HCT116 (cell line): ENCODE results near the gene EEF2KMT. TPM values are rescaled to one million over a fixed set of nuclear protein-coding genes. Genes with fewer than 3 reads are reported as not detected.
A peak's percentile ranks its signal among the peaks of the same experiment; 100 is the strongest.

ENCODE experiments used
- ATAC-seq: fragments of 200-7000 bp; cut with Tn5 transposase; 2 replicates; pipeline ENCODE4 v1.9.1; 2020; ENCODE audit warnings: mild to moderate bottlenecking, moderate library complexity
- BruUV-seq: library from RNA; stranded (reverse); fragments of 400-500 nt; replicated peaks from 2 replicates; lab custom pipeline; 2021; lab: Mats Ljungman, UMichigan
- CTCF ChIA-PET: fragments of 300-600 bp; sonication (Branson Sonifier 250); formaldehyde crosslinking; loops from one replicate; lab custom pipeline; 2021; ENCODE audit warnings: antibody characterized with exemption; lab: Charles Lee
- POLR2A ChIA-PET: fragments of 300-600, 350-600 bp; sonication (Branson Sonifier 250); formaldehyde crosslinking; loops from one replicate; lab custom pipeline; 2021; ENCODE audit warnings: antibody characterized with exemption; lab: Charles Lee
- RAD21 ChIA-PET, 2 experiments: fragments of 300-600 bp; sonication (Branson Sonifier 250); formaldehyde crosslinking; loops; one replicate each; lab custom pipeline; 2023; ENCODE audit warnings: low total read pairs in 2 of 2; ENCODE audit not compliant: uncharacterized antibody in 2 of 2, unreplicated experiment in 2 of 2, low non-redundant PET in 1 of 2; lab: Charles Lee
- DNase-seq: peaks from one replicate; pipeline ENCODE4 v3.0.0-alpha.2; 2010; ENCODE audit warnings: low read depth, low spot score
- H2AFZ ChIP-seq: fragments of 200-600 bp; shearing (Covaris generic), sonication (generic); 2 replicates; pipeline ENCODE4 v1.6.1; 2017; ENCODE audit warnings: low read depth, mixed run types, mixed read lengths, antibody characterized with exemption, low read length; ENCODE audit not compliant: poor library complexity, severe bottlenecking
- H3K27ac ChIP-seq: 2 replicates; pipeline ENCODE4 v1.5.1; 2012; ENCODE audit warnings: low read depth, low read length
- H3K27me3 ChIP-seq: fragments of 200-600 bp; sonication (generic); 2 replicates; pipeline ENCODE4 v1.6.1; 2016; ENCODE audit warnings: mixed run types, low read length, mixed read lengths; ENCODE audit not compliant: insufficient read depth
- H3K36me3 ChIP-seq, 2 experiments: fragments of 200-500 bp in 1 of 2; fragments of 200-600 bp in 1 of 2; sonication (Bioruptor generic) in 1 of 2; sonication (generic) in 1 of 2; 2 replicates each; pipeline versions ENCODE4 v1.5.1 to v1.6.1; 2014 to 2016; ENCODE audit warnings: low read length in 2 of 2, inconsistent platforms in 1 of 2, mixed read lengths in 1 of 2, mixed run types in 1 of 2; ENCODE audit not compliant: insufficient read depth in 2 of 2, control insufficient read depth in 1 of 2
- H3K4me1 ChIP-seq, 2 experiments: fragments of 200-600 bp in 1 of 2; sonication (generic) in 1 of 2; 2 replicates each; pipeline versions ENCODE4 v1.5.1 to v1.6.1; 2012 to 2017; ENCODE audit warnings: low read length in 2 of 2, inconsistent platforms in 1 of 2, mild to moderate bottlenecking in 1 of 2, mixed read lengths in 1 of 2, mixed run types in 1 of 2, moderate library complexity in 1 of 2; ENCODE audit not compliant: insufficient read depth in 2 of 2, control insufficient read depth in 1 of 2
- H3K4me2 ChIP-seq: fragments of 200-600 bp; sonication (generic); 2 replicates; pipeline ENCODE4 v1.6.1; 2017; ENCODE audit warnings: mixed run types, low read length, mixed read lengths
- H3K4me3 ChIP-seq, 2 experiments: fragments of 200-600 bp in 1 of 2; sonication (generic) in 1 of 2; replicated peaks in 1 of 2; 2 replicates each; pipeline ENCODE4 v1.5.1; 2011 to 2016; ENCODE audit warnings: low read length in 2 of 2, control low read depth in 1 of 2, low read depth in 1 of 2, mild to moderate bottlenecking in 1 of 2, mixed read lengths in 1 of 2, mixed run types in 1 of 2
- H3K79me2 ChIP-seq: fragments of 200-600 bp; sonication (generic); 2 replicates; pipeline ENCODE4 v1.6.1; 2017; ENCODE audit warnings: mild to moderate bottlenecking, mixed run types, low read length, moderate library complexity, mixed read lengths; ENCODE audit not compliant: insufficient read depth
- H3K9ac ChIP-seq: fragments of 200-600 bp; sonication (generic); 2 replicates; pipeline ENCODE4 v1.6.1; 2016; ENCODE audit warnings: low read length, mixed read lengths
- H3K9me2 ChIP-seq: fragments of 200-600 bp; sonication (generic), shearing (Covaris generic); 2 replicates; pipeline ENCODE4 v1.6.1; 2017; ENCODE audit warnings: mixed run types, mild to moderate bottlenecking, moderate library complexity; ENCODE audit not compliant: insufficient read depth
- H3K9me3 ChIP-seq, 2 experiments: fragments of 200-500 bp in 1 of 2; fragments of 200-600 bp in 1 of 2; sonication (Bioruptor generic) in 1 of 2; sonication (generic) in 1 of 2; 2 replicates each; pipeline ENCODE4 v1.6.1; 2014 to 2017; ENCODE audit warnings: low read length in 2 of 2, mixed read lengths in 2 of 2, inconsistent platforms in 1 of 2, low read depth in 1 of 2, mild to moderate bottlenecking in 1 of 2, mixed run types in 1 of 2, moderate library complexity in 1 of 2; ENCODE audit not compliant: control insufficient read depth in 1 of 2, insufficient read depth in 1 of 2
- H4K20me1 ChIP-seq: fragments of 200-600 bp; sonication (generic), shearing (Covaris generic); 2 replicates; pipeline ENCODE4 v1.6.1; 2017; ENCODE audit warnings: mixed run types, mild to moderate bottlenecking, moderate library complexity; ENCODE audit not compliant: insufficient read depth
- ATF3 ChIP-seq: IDR thresholded peaks from 2 replicates; pipeline ENCODE4 v1.6.1; 2012
- CBX3 ChIP-seq: IDR thresholded peaks from 2 replicates; pipeline ENCODE4 v1.6.1; 2012; ENCODE audit warnings: low read depth
- CTCF ChIP-seq, 3 experiments: fragments of 200-600 bp in 1 of 3; sonication (generic) in 1 of 3; IDR thresholded peaks in 2 of 3; conservative IDR thresholded peaks in 1 of 3; 2 replicates each; pipeline ENCODE4 v1.5.1; 2012 to 2017; ENCODE audit warnings: low read depth in 2 of 3, low read length in 2 of 3, antibody characterized with exemption in 1 of 3, borderline replicate concordance in 1 of 3, control low read depth in 1 of 3, mild to moderate bottlenecking in 1 of 3, mixed read lengths in 1 of 3, mixed run types in 1 of 3, moderate library complexity in 1 of 3; ENCODE audit not compliant: insufficient read depth in 1 of 3
- EGR1 ChIP-seq: IDR thresholded peaks from 2 replicates; pipeline ENCODE4 v1.6.1; 2012; ENCODE audit warnings: low read depth
- ELF1 ChIP-seq: IDR thresholded peaks from 2 replicates; pipeline ENCODE4 v1.6.1; 2012; ENCODE audit warnings: low read depth, borderline replicate concordance
- EZH2phosphoT487 ChIP-seq: fragments of 200-600 bp; IDR thresholded peaks from 2 replicates; pipeline ENCODE4 v1.6.1; 2018; ENCODE audit warnings: antibody characterized with exemption, borderline replicate concordance
- FOSL1 ChIP-seq: IDR thresholded peaks from 2 replicates; pipeline ENCODE4 v1.6.1; 2012; ENCODE audit warnings: low read depth
- JUND ChIP-seq: IDR thresholded peaks from 2 replicates; pipeline ENCODE4 v1.6.1; 2012
- MAX ChIP-seq: IDR thresholded peaks from 2 replicates; pipeline ENCODE4 v1.6.1; 2012
- POLR2A ChIP-seq: IDR thresholded peaks from 2 replicates; pipeline ENCODE4 v1.7.0; 2011; ENCODE audit warnings: borderline replicate concordance; ENCODE audit not compliant: insufficient read depth, insufficient read length; ENCODE audit errors: extremely low read depth
- POLR2AphosphoS5 ChIP-seq: IDR thresholded peaks from 2 replicates; pipeline ENCODE4 v1.6.1; 2011; ENCODE audit warnings: mild to moderate bottlenecking, low read depth, low read length, moderate library complexity
- RAD21 ChIP-seq: IDR thresholded peaks from 2 replicates; pipeline ENCODE4 v1.6.1; 2012; ENCODE audit warnings: low read depth, mild to moderate bottlenecking
- REST ChIP-seq: IDR thresholded peaks from 2 replicates; pipeline ENCODE4 v1.6.1; 2012; ENCODE audit warnings: low read depth
- SIN3A ChIP-seq: IDR thresholded peaks from 2 replicates; pipeline ENCODE4 v1.6.1; 2012; ENCODE audit warnings: low read depth
- SRF ChIP-seq: IDR thresholded peaks from 2 replicates; pipeline ENCODE4 v1.6.1; 2012; ENCODE audit warnings: low read depth
- TCF7L2 ChIP-seq: IDR thresholded peaks from 2 replicates; pipeline ENCODE4 v1.7.0; 2011; ENCODE audit warnings: borderline replicate concordance, inconsistent platforms; ENCODE audit not compliant: insufficient read depth, insufficient read length; ENCODE audit errors: extremely low read depth
- YY1 ChIP-seq: IDR thresholded peaks from 2 replicates; pipeline ENCODE4 v1.6.1; 2011; ENCODE audit warnings: low read length, low read depth, moderate library complexity, mild to moderate bottlenecking; ENCODE audit not compliant: insufficient replicate concordance; ENCODE audit errors: extremely low read depth
- ZBTB33 ChIP-seq: IDR thresholded peaks from 2 replicates; pipeline ENCODE4 v1.6.1; 2011; ENCODE audit warnings: mild to moderate bottlenecking, low read length, moderate library complexity; ENCODE audit not compliant: insufficient replicate concordance; ENCODE audit errors: extremely low read depth
- ZFX ChIP-seq: fragments of 450-650 bp; IDR thresholded peaks from 2 replicates; pipeline ENCODE4 v1.6.1; 2017
- intact Hi-C: fragments of 100-400 bp; cut with micrococcal nuclease; formaldehyde crosslinking; loops from 2 replicates; pipeline ENCODE4 v1.10.0; 2022
- total RNA-seq: library from RNA; stranded (reverse); gene quantifications from one replicate; pipeline ENCODE4 v1.2.1, GENCODE V29; 2021; ENCODE audit not compliant: unreplicated experiment

EEF2KMT gene
- total RNA-seq, 1 experiment from 2014 or later, result 25.6 TPM

GRCh38 chr16:5070431-5071186 lies 27.0 kb downstream of the EEF2KMT start:
- CTCF ChIA-PET, result no interaction called here
- H3K4me3 ChIP-seq, result no peak overlapping the region

More at GRCh38 chr16:5070431-5071186, 27.0 kb downstream of the EEF2KMT start:
- intact Hi-C loops, result no loop called here
- no peaks in the 10 kb centered on the region for H3K9me3 ChIP-seq
- POLR2A ChIA-PET, result no interaction called here
- peaks cover 33% of the 10 kb centered on the region for H3K79me2 ChIP-seq
- no peaks in the 10 kb centered on the region for H3K9me2 ChIP-seq
- no peak overlapping the region for H3K27ac ChIP-seq
- RAD21 ChIA-PET, result no interaction called here
- DNase-seq (no peak), ATAC-seq (no peak)
- peak overlapping the region; percentile 92; the same call in 1 of the 2 replicates for H3K4me2 ChIP-seq
- peaks cover 4 to 16% of the 10 kb centered on the region in 2 experiments; a peak in 3 of 4 replicates for H3K4me1 ChIP-seq
- BruUV-seq, result no TSS peak
- H2AFZ ChIP-seq, result peak overlapping the region; percentile 75
- TF ChIP-seq JUND (no peak), FOSL1 (no peak), SIN3A (no peak), CTCF (IDR thresholded peaks at IDR 0.05 in 2 of 3, conservative IDR thresholded peaks at IDR 0.05 in 1 of 3; ENCODE audit: borderline replicate concordance in 1 of 3, insufficient read depth in 1 of 3, low read depth in 2 of 3, low read length in 2 of 3) (no peak), ATF3 (no peak), EZH2phosphoT487 (no peak), ZFX (no peak), TCF7L2 (no peak), ELF1 (no peak), POLR2AphosphoS5 (no peak), POLR2A (no peak), EGR1 (no peak), YY1 (no peak), MAX (no peak), REST (no peak), SRF (no peak), RAD21 (no peak), ZBTB33 (no peak), CBX3 (no peak)
- 0 out of 2 replicates have a peak, but pooled peaks cover 4% of the 10 kb centered on the region for H3K27me3 ChIP-seq
- H3K9ac ChIP-seq, result no peak overlapping the region
- no peaks in the 10 kb centered on the region for H4K20me1 ChIP-seq
- H3K36me3 ChIP-seq, result peaks cover 0 to 5% of the 10 kb centered on the region in 2 experiments; a peak in 1 of 4 replicates
